HepG2 (cell line): ENCODE results near the gene SERPINE2. TPM values are rescaled to one million over a fixed set of nuclear protein-coding genes. Genes with fewer than 3 reads are reported as not detected.

Experiments used
- ATAC-seq: fragments of 200-7000 bp; cut with Tn5 transposase; 3 replicates; pipeline ENCODE4 v1.9.1; 2020; ENCODE audit warnings: mild to moderate bottlenecking, moderate library complexity
- BruUV-seq: library from RNA; stranded (reverse); fragments of 400-500 nt; replicated peaks from 2 replicates; lab custom pipeline; 2021; lab: Mats Ljungman, UMichigan
- CTCF ChIA-PET: fragments of 300-600 bp; formaldehyde crosslinking; extraction: SDS; loops from one replicate; lab custom pipeline; 2021; ENCODE audit warnings: low total read pairs, inconsistent platforms, low intra/inter-chr PET ratio; lab: Yijun Ruan, JAX
- POLR2A ChIA-PET: fragments of 350-600 bp; sonication (Branson Sonifier 250); formaldehyde crosslinking; loops from one replicate; lab custom pipeline; 2020; ENCODE audit warnings: antibody characterized with exemption, inconsistent platforms; lab: Yijun Ruan, JAX
- DNase-seq: peaks from one replicate; pipeline ENCODE4 v3.0.0-alpha.2; 2015; ENCODE audit warnings: low spot score
- FAIRE-seq: peaks from 3 replicates; lab custom pipeline; 2011; peaks lifted over from hg19 to GRCh38; lab: Jason Lieb, UNC
- H2AFZ ChIP-seq: one replicate; pipeline ENCODE4 v1.6.1; 2011; ENCODE audit warnings: low read length, inconsistent platforms
- H3K27ac ChIP-seq: fragments of 300-600 bp; 3 replicates; pipeline ENCODE4 v1.8.0; 2011; ENCODE audit warnings: mixed run types, mild to moderate bottlenecking, mixed read lengths, low read length, inconsistent platforms; ENCODE audit not compliant: insufficient read depth; ENCODE audit errors: extremely low read length
- H3K27me3 ChIP-seq, 2 experiments: fragments of 200-600 bp in 1 of 2; 2 replicates in 1 of 2; 3 replicates in 1 of 2; pipeline versions ENCODE4 v1.6.0 to v1.8.0; 2011; ENCODE audit warnings: low read length in 2 of 2, mild to moderate bottlenecking in 2 of 2, moderate library complexity in 2 of 2, inconsistent platforms in 1 of 2; ENCODE audit not compliant: insufficient read depth in 2 of 2, control insufficient read depth in 1 of 2
- H3K36me3 ChIP-seq, 2 experiments: fragments of 200-600 bp in 1 of 2; replicated peaks in 1 of 2; 2 replicates in 1 of 2; 3 replicates in 1 of 2; pipeline versions ENCODE4 v1.5.1 to v1.8.0; 2011; ENCODE audit warnings: low read length in 2 of 2, inconsistent platforms in 1 of 2; ENCODE audit not compliant: insufficient read depth in 2 of 2, control insufficient read depth in 1 of 2
- H3K4me1 ChIP-seq: 2 replicates; pipeline ENCODE4 v1.5.1; 2012; ENCODE audit warnings: low read length, inconsistent platforms; ENCODE audit not compliant: insufficient read depth
- H3K4me2 ChIP-seq: 2 replicates; pipeline ENCODE4 v1.6.0; 2011; ENCODE audit warnings: low read depth, low read length, inconsistent platforms
- H3K4me3 ChIP-seq, 3 experiments: fragments of 200-600 bp in 1 of 3; sonication (generic), shearing (Covaris generic) in 1 of 3; replicated peaks in 1 of 3; 2 replicates each; pipeline ENCODE4 v1.5.1; 2011 to 2016; ENCODE audit warnings: low read length in 3 of 3, inconsistent platforms in 2 of 3, low read depth in 2 of 3, mild to moderate bottlenecking in 2 of 3, control low read depth in 1 of 3, mixed read lengths in 1 of 3; ENCODE audit not compliant: insufficient read depth in 1 of 3
- H3K79me2 ChIP-seq: one replicate; pipeline ENCODE4 v1.6.1; 2011; ENCODE audit warnings: low read length, inconsistent platforms; ENCODE audit not compliant: insufficient read depth
- H3K9ac ChIP-seq: 2 replicates; pipeline ENCODE4 v1.6.0; 2011; ENCODE audit warnings: mild to moderate bottlenecking, low read depth, low read length, inconsistent platforms; ENCODE audit not compliant: insufficient read depth
- H3K9me3 ChIP-seq: 2 replicates; pipeline ENCODE4 v1.5.1; 2012; ENCODE audit warnings: mild to moderate bottlenecking, low read length
- H4K20me1 ChIP-seq: 2 replicates; pipeline ENCODE4 v1.6.0; 2011; ENCODE audit warnings: inconsistent platforms, mild to moderate bottlenecking, low read length, moderate library complexity; ENCODE audit not compliant: insufficient read depth
- CEBPZ ChIP-seq: IDR thresholded peaks from 2 replicates; pipeline ENCODE4 v1.6.1; 2012; ENCODE audit warnings: low read length, improper control_type of control experiment
- IRF2 ChIP-seq: IDR thresholded peaks from 2 replicates; pipeline ENCODE4 v1.6.1; 2018; ENCODE audit warnings: missing genetic modification reagents, missing compliant biosample characterization
- ISX ChIP-seq: sonication (generic); formaldehyde crosslinking; conservative IDR thresholded peaks from 2 replicates; pipeline ENCODE4 v1.5.0; 2020; ENCODE audit warnings: missing genetic modification reagents
- MXD3 ChIP-seq: IDR thresholded peaks from 2 replicates; pipeline ENCODE4 v1.6.1; 2016; ENCODE audit warnings: mild to moderate bottlenecking, missing biosample characterization, missing genetic modification reagents
- NFIB ChIP-seq: sonication (generic); formaldehyde crosslinking; IDR thresholded peaks from 2 replicates; pipeline ENCODE4 v1.9.0; 2021; ENCODE audit warnings: missing genetic modification reagents, mild to moderate bottlenecking, borderline replicate concordance
- PPARG ChIP-seq: conservative IDR thresholded peaks from 2 replicates; pipeline ENCODE4 v1.6.1; 2016; ENCODE audit warnings: missing biosample characterization, missing genetic modification reagents
- RCOR2 ChIP-seq: IDR thresholded peaks from 2 replicates; pipeline ENCODE4 v1.6.1; 2016; ENCODE audit warnings: missing biosample characterization, missing genetic modification reagents
- ZNF230 ChIP-seq: sonication (generic); formaldehyde crosslinking; IDR thresholded peaks from 2 replicates; pipeline ENCODE4 v1.4.0; 2020; ENCODE audit warnings: mild to moderate bottlenecking, missing genetic modification reagents
- ZNF775 ChIP-seq: sonication (generic); formaldehyde crosslinking; IDR thresholded peaks from 2 replicates; pipeline ENCODE4 v1.4.0; 2020; ENCODE audit warnings: missing genetic modification reagents, mild to moderate bottlenecking, moderate library complexity, borderline replicate concordance
- ZNF878 ChIP-seq: sonication (generic); formaldehyde crosslinking; IDR thresholded peaks from 2 replicates; pipeline ENCODE4 v1.8.1; 2023; ENCODE audit warnings: mild to moderate bottlenecking, missing genetic modification reagents, moderate library complexity
- WGBS: methylation state at CpG from one replicate; pipeline ENCODE4 v1.1.6; 2017; ENCODE audit warnings: low lambda C conversion rate; 5-methylcytosine and 5-hydroxymethylcytosine counted together
- in situ Hi-C: cut with HindIII; loops from 2 replicates; pipeline ENCODE4 v1.10.0; 2017; ENCODE audit warnings: low pct_unique_long_range_greater_than_20kb; ENCODE audit not compliant: extremely low pct_ligation_motif_present
- intact Hi-C: fragments of 100-400 bp; cut with micrococcal nuclease; formaldehyde crosslinking; loops from one replicate; pipeline ENCODE4 v1.10.0; 2022; ENCODE audit not compliant: unreplicated experiment
- polyA plus RNA-seq, 8 experiments: library from polyadenylated mRNA; depleted of rRNA in 3 of 8; stranded (reverse) in 7 of 8; unstranded in 1 of 8; fragments of >200 nt; fragmentation: Illumina TruSeq in 4 of 8; extraction: Trizol in 4 of 8; gene quantifications; 2 replicates each; pipeline versions ENCODE4 v1.2.1 to v1.2.3, GENCODE V29; 2011 to 2016; ENCODE audit warnings: low read depth in 4 of 8, missing spikeins in 1 of 8, mixed read lengths in 1 of 8; ENCODE audit not compliant: insufficient read depth in 1 of 8
- total RNA-seq, 5 experiments: library from RNA; depleted of rRNA; stranded (reverse); fragments of >200 nt; fragmentation: Illumina TruSeq; extraction: Trizol; gene quantifications; 2 replicates each; pipeline ENCODE4 v1.2.3, GENCODE V29; 2016; ENCODE audit warnings: low read depth in 1 of 5
- TF ChIP-seq, protein P1 (sequence below): sonication (generic); formaldehyde crosslinking; IDR thresholded peaks from 2 replicates; pipeline ENCODE4 v1.4.0; 2020; ENCODE audit warnings: missing genetic modification reagents

Gene SERPINE2
- total and polyA plus RNA-seq, 2 of the 13 experiments (the other 11 are each of a cell fraction or from before 2014, with no cell fraction given) = 7.9 to 18.1 TPM

DNA sequence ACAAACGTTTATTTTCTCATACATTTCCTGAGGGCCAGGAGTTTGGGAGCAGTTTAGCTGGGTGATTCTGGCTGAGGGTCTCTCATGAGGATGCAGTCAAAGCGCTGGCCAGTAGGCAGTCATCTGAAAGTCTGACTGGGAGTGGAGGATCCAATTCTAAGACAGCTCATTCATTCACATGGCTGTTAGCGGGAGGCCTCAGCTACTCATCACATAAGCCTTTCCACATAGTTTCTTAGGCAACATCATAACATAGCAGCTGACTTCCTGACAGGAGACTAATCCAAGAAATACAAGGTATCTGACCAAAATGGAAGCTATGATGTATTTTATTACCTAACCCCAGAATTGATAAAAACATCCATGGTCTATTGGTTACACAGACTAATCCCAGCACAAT is 84.7 kb downstream of the SERPINE2 start:
- Histone ChIP-seq H3K4me2 (no peak overlapping the region), H4K20me1 (peaks cover 8% of the 10 kb centered on the region; the same call in 1 of the 2 replicates), H3K9ac (no peak overlapping the region), H3K4me1 (peaks cover 51% of the 10 kb centered on the region), H3K4me3 (no peak overlapping the region), H3K27me3 (no peaks in the 10 kb centered on the region; a peak in 1 of 5 replicates), H3K27ac (no peak overlapping the region), H3K36me3 (peaks cover 0 to under 1% of the 10 kb centered on the region in 2 experiments; a peak in 4 of 5 replicates), H3K9me3 (no peaks in the 10 kb centered on the region), H3K79me2 (peaks cover 22% of the 10 kb centered on the region), H2AFZ (no peak overlapping the region)
- POLR2A ChIA-PET = interaction anchor here (4.7 to 5.0 kb wide), 2 partner anchors 10 to 24 kb away, joined by 30 to 33 read pairs; partner anchors contain the start of gene WDFY1
- peak; percentile 14 for DNase-seq
- CTCF ChIA-PET = no interaction called here
- intact Hi-C loops = no loop called here
- TF ChIP-seq ZNF230 = no peak
- TF ChIP-seq, protein P1, sequence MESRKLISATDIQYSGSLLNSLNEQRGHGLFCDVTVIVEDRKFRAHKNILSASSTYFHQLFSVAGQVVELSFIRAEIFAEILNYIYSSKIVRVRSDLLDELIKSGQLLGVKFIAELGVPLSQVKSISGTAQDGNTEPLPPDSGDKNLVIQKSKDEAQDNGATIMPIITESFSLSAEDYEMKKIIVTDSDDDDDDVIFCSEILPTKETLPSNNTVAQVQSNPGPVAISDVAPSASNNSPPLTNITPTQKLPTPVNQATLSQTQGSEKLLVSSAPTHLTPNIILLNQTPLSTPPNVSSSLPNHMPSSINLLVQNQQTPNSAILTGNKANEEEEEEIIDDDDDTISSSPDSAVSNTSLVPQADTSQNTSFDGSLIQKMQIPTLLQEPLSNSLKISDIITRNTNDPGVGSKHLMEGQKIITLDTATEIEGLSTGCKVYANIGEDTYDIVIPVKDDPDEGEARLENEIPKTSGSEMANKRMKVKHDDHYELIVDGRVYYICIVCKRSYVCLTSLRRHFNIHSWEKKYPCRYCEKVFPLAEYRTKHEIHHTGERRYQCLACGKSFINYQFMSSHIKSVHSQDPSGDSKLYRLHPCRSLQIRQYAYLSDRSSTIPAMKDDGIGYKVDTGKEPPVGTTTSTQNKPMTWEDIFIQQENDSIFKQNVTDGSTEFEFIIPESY (CRISPR knock-in tag) = peak; percentile 87
- no TSS peak for BruUV-seq
- no peak for ATAC-seq
- in situ Hi-C loops = no loop called here
- WGBS = 69% methylated on average over 3 of the region's 3 CpGs
- FAIRE-seq = no peak

GRCh38 chr2:223952280-223952968 is 86.7 kb downstream of the SERPINE2 start:
- Histone ChIP-seq H2AFZ (peak overlapping the region; percentile 16), H3K27ac (no peak overlapping the region), H3K4me2 (peak overlapping the region; percentile 29; the same call in 1 of the 2 replicates), H3K27me3 (no peaks in the 10 kb centered on the region), H3K79me2 (peaks cover 2% of the 10 kb centered on the region), H3K36me3 (no peaks in the 10 kb centered on the region), H3K4me3 (no peak overlapping the region), H4K20me1 (no peaks in the 10 kb centered on the region), H3K9ac (no peak overlapping the region), H3K9me3 (no peaks in the 10 kb centered on the region), H3K4me1 (peaks cover 38% of the 10 kb centered on the region)
- WGBS = 67% methylated on average over 6 of the region's 6 CpGs
- POLR2A ChIA-PET = no interaction called here
- intact Hi-C loops = loop anchor here (1.0 kb wide), 1 partner anchor 16 kb away; no protein-coding TSS in a partner anchor
- in situ Hi-C loops = no loop called here
- FAIRE-seq = no peak
- 0 out of 3 replicates have a peak, but pooled peaks have one; percentile 10 for ATAC-seq
- CTCF ChIA-PET = no interaction called here
- no TSS peak for BruUV-seq
- TF ChIP-seq PPARG (CRISPR knock-in tag) = no peak
- TF ChIP-seq CEBPZ = no peak
- no peak for TF ChIP-seq IRF2 (CRISPR knock-in tag)
- no peak for TF ChIP-seq ISX
- TF ChIP-seq RCOR2 (CRISPR knock-in tag) = no peak
- TF ChIP-seq MXD3 (CRISPR knock-in tag) = no peak
- no peak for TF ChIP-seq ZNF878 (CRISPR knock-in tag)
- TF ChIP-seq NFIB = no peak
- TF ChIP-seq ZNF775 (CRISPR knock-in tag) = no peak
- DNase-seq = no peak
